CD4-positive, alpha-beta T cell treated with Interleukin-2 at 100 ng/mL for 4 hours (primary cell): ENCODE data around the gene STAT4.

ENCODE experiments used
- DNase-seq: peaks from one replicate; pipeline ENCODE4 v3.0.0-alpha.2; 2020; ENCODE audit warnings: low spot score

Gene STAT4

GRCh38 chr2:191150600-191151330, at the start of gene STAT4:
TSS of gene STAT4 (minus strand) at chr2:191150994. CDS start at chr2:191148203, 2,791 bp downstream.
- peak; percentile 85 for DNase-seq

GRCh38 chr2:191199929-191200512, 49.2 kb upstream of the STAT4 start:
- DNase-seq: no peak

- DNase-seq: no peak
These were observed 47.5 kb upstream of the STAT4 start for GRCh38 chr2:191198271-191198670.

- no peak for DNase-seq
These were observed 46.3 kb upstream of the STAT4 start for GRCh38 chr2:191197096-191197495.

GRCh38 chr2:191195021-191195420, 44.2 kb upstream of the STAT4 start:
- DNase-seq: no peak

GRCh38 chr2:191190861-191191552, 40.2 kb upstream of the STAT4 start:
- no peak for DNase-seq

GRCh38 chr2:191190435-191190834, 39.6 kb upstream of the STAT4 start:
- no peak for DNase-seq

- peak; percentile 13 for DNase-seq
These were observed 38.4 kb upstream of the STAT4 start for GRCh38 chr2:191189112-191189635.

GRCh38 chr2:191188550-191189093, 37.8 kb upstream of the STAT4 start:
- no peak for DNase-seq

GRCh38 chr2:191187105-191187829, 36.5 kb upstream of the STAT4 start:
- no peak for DNase-seq

GRCh38 chr2:191184457-191184856, 33.7 kb upstream of the STAT4 start:
- DNase-seq: no peak

GRCh38 chr2:191183516-191183915, 32.7 kb upstream of the STAT4 start:
- no peak for DNase-seq

- no peak for DNase-seq
These were observed 32.3 kb upstream of the STAT4 start for GRCh38 chr2:191183081-191183480.

- no peak for DNase-seq
These were observed 29.9 kb upstream of the STAT4 start for GRCh38 chr2:191180713-191181112.

GRCh38 chr2:191180276-191180675, 29.5 kb upstream of the STAT4 start:
- no peak for DNase-seq

GRCh38 chr2:191178806-191179514, 28.2 kb upstream of the STAT4 start:
- no peak for DNase-seq

- DNase-seq: no peak
These were observed 27.2 kb upstream of the STAT4 start for GRCh38 chr2:191177751-191178736.

GRCh38 chr2:191176801-191177438, 26.1 kb upstream of the STAT4 start:
- DNase-seq: no peak

- no peak for DNase-seq
These were observed 25.5 kb upstream of the STAT4 start for GRCh38 chr2:191176305-191176704.

GRCh38 chr2:191174442-191174841, 23.6 kb upstream of the STAT4 start:
- DNase-seq: no peak
